ENCODE results near the gene POC1A. TPM values are rescaled to one million over a fixed set of nuclear protein-coding genes. Genes with fewer than 3 reads are reported as not detected.

Gene POC1A
- total and polyA plus RNA-seq, 2 donors (not counting 3 experiments of a cell fraction or from before 2014, with no cell fraction given), result 14.8 to 19.4 TPM

GRCh38 chr3:52144796-52145735 is 9.2 kb downstream of the POC1A start:
- Histone ChIP-seq H3K9ac (replicated peaks; ENCODE audit: extremely low read depth, insufficient read depth, low read length) (no peak overlapping the region), H3K36me3 (ENCODE audit: control insufficient read depth in 2 of 2, extremely low read depth in 1 of 2, insufficient read depth in 2 of 2, low read length in 2 of 2) (peaks cover 4 to 11% of the 10 kb centered on the region in 2 experiments), H3K27me3 (ENCODE audit: control insufficient read depth in 2 of 2, insufficient read depth in 2 of 2, low read length in 2 of 2) (no peaks in the 10 kb centered on the region), H3K4me2 (ENCODE audit: insufficient read depth, low read length) (no peak overlapping the region), H3K4me1 (ENCODE audit: control insufficient read depth, extremely low read depth, insufficient read depth, low read length) (no peaks in the 10 kb centered on the region), H4K20me1 (replicated peaks; ENCODE audit: control insufficient read depth, extremely low read depth, insufficient read depth, low read length) (no peaks in the 10 kb centered on the region), H3K4me3 (replicated peaks in 1 of 3; ENCODE audit: insufficient read depth in 1 of 3, low read depth in 1 of 3, low read length in 3 of 3) (no peak overlapping the region), H3K9me1 (replicated peaks; ENCODE audit: control insufficient read depth, extremely low read depth, insufficient read depth, low read length) (no peaks in the 10 kb centered on the region), H3K79me2 (ENCODE audit: control insufficient read depth, insufficient read depth, low read length) (no peaks in the 10 kb centered on the region), H3K9me3 (replicated peaks; ENCODE audit: control insufficient read depth, insufficient read depth, low read length) (no peaks in the 10 kb centered on the region), H3K27ac (ENCODE audit: insufficient read depth, low read depth, low read length) (no peak overlapping the region), H2AFZ (ENCODE audit: low read depth, low read length) (no peak overlapping the region)
- no peak for FAIRE-seq
- POLR2A ChIA-PET, result no interaction called here
- intact Hi-C loops (cut with micrococcal nuclease), result loop anchor here (1.0 kb wide), 4 partner anchors 22 to 203 kb away; partner anchors contain the start of gene PARP3
- dilution Hi-C loops (cut with MboI; ENCODE audit: extremely low pct_ligation_motif_present, low sequenced_read_pairs), result loop anchor here (10.0 kb wide), 1 partner anchor 150 kb away; the partner anchor contains the start of gene RPL29
- no TSS peak for BruUV-seq (replicated peaks)
- TF ChIP-seq POLR2A (IDR thresholded peaks at IDR 0.05; ENCODE audit: low read depth, low read length) (no peak), CTCF (IDR thresholded peaks at IDR 0.05; ENCODE audit: extremely low read depth in 1 of 2, insufficient read depth in 1 of 2, low read depth in 1 of 2, low read length in 2 of 2) (no peak), EZH2 (IDR thresholded peaks at IDR 0.05; ENCODE audit: borderline replicate concordance, low read depth, low read length, severe bottlenecking) (no peak), JUN (IDR thresholded peaks at IDR 0.05; ENCODE audit: borderline replicate concordance, insufficient read depth, insufficient read length, low read depth) (no peak), MAX (IDR thresholded peaks at IDR 0.05; ENCODE audit: insufficient read depth, insufficient read length) (no peak), FOS (IDR thresholded peaks at IDR 0.05; ENCODE audit: borderline replicate concordance, insufficient read depth, low read length) (no peak), GATA2 (IDR thresholded peaks at IDR 0.05; ENCODE audit: insufficient read depth, insufficient read length, low read depth, low read length) (no peak)
- CTCF ChIA-PET, result interaction anchor here (0.8 to 7.3 kb wide), 8 partner anchors 22 to 203 kb away, joined by 3 to 139 read pairs (median 4); partner anchors contain the start of genes PARP3, RPL29 and RRP9
- no peak for DNase-seq (ENCODE audit: low read depth, low spot score)

Data from endothelial cell of umbilical vein (primary cell).